Measurements from ENCODE around the gene EME1. TPM values are rescaled to one million over a fixed set of nuclear protein-coding genes. Genes with fewer than 3 reads are reported as not detected.

Gene EME1
- total RNA-seq, 1 experiment from 2014 or later, result 19.0 TPM

DNA sequence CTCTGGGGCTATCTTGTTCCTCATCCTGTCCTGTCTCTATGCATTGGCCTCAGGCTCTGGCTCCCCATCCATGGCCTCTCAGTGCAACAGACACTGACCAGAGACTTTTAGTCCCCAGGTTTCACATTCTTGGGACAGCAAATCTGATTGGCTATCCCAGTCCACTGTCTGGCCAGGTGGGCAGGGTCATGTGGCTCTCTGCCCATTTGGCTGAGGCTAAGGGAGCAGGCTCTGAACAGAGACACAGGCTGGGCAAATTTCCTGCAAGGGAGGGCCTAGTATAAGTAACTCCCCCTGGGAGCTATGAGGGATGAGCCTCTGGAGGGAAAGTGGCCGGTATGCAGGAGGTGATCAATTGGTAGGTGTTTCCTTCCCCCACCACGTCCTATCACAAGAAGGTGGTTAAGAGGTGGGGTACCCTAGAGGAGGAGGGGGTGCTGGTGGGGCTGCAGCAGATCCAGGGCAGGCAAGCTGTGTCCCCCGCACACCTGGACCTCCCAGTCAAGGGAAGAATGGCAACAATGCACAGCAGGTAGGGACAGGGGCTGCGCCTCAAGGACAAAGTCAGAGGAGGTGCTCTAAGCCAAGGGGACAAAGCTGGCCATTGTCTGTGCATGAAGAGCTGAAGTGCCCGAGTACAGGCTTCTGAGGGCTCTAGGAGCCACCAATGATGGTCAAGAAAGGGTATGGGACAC lies 13.9 kb upstream of the EME1 start:
- DNase-seq (ENCODE audit: low read depth), result no peak
- in situ Hi-C loops (cut with HindIII; ENCODE audit: low pct_unique_long_range_greater_than_20kb, low sequenced_read_pairs), result no loop called here

DNA sequence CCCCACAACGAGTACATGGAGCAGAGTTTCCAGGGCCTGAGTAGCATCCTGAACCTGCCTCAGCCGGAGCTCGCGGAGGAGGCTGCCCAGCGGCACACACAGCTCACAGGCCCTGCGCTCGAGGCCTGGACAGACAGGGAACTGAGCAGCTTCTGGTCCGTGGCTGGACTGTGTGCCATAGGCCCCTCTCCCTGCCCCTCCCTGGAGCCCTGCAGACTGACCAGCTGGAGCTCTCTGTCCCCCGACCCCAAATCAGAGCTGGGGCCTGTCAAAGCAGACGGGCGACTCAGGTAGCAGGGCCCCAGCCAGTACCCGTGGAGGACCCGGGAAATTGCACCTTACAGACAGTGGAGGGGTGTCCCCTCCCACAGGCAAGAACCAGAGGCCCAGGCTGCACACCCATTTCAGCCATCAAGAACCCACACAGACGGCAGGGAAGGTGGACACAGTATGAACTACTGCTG lies 13.0 kb upstream of the EME1 start:
- no peak for DNase-seq (ENCODE audit: low read depth)
- in situ Hi-C loops (cut with HindIII; ENCODE audit: low pct_unique_long_range_greater_than_20kb, low sequenced_read_pairs), result no loop called here

DNA sequence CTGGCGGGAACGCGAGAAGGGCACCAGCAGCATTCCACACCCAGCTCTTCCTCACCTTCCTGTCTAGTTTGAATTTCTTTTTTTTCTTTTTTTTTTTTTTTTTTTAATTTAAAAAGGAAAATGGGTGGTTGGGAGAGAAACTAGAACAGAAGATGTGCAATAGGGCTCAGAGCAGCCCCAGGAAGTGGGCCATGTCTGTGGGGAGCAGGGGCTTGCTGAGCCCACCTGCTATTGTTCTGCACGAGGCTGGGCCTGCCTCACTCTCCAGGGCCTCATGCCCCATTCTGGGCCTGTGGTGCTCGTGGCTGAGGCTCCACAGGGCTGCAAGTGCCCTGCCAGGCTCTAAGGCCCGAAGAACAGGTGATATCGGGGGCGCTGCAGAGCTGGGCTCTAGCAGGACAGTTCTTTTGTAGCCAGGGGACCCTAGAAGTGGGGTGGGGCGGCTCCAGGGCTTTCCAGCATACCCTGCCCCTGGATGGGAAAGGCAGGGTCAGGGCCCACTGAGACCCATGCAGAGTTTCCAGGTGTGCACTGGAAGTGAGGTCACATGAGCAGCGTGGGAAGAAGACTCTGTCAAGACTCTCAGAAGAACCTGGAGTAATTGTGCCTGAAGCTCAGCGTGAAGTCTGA lies 12.4 kb upstream of the EME1 start:
- in situ Hi-C loops (cut with HindIII; ENCODE audit: low pct_unique_long_range_greater_than_20kb, low sequenced_read_pairs), result no loop called here
- DNase-seq (ENCODE audit: low read depth), result no peak

DNA sequence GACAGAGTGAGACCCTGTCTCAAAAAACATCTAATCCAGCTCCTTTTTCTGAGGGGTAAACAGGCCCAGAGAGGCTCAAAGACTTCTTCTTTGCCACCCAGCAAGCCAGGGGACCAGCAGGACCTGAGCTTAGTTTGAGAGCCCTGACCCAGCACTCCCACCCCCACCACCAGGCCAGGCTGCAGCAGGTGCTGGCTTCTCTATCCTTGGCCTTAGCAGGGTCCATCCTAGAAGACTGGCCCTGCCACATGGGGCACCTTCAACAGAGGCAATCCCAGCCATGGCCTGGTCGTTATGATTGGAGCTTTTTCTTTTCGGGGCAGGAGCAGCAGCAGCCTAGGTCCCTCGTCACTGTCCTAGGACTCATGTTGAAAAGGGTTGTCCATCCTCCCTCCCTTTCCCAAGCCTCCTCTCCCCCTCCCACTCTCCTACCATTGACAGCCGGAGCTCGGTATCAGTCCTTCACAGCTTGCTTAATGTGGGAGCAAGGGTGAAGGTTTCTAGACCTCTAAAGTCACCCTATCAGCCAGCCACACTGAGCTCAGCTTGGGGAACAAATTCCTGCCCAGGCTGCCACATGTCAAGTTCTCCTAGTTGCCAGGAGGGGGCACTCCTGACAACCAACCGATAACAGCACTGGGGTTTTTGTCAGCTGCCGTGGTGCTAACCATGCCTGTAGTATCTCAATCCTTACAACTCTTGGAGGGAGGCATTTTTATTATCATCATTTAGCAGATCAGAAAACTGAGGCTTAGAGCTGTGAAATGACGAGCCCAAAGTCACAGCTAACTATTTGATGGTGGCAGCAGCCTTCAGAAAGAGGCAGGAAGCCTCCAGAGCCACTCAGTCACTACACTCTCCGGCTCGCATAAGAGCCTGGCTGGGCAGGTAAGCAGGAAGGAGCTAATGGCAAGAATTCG lies 11.2 kb upstream of the EME1 start:
- in situ Hi-C loops (cut with HindIII; ENCODE audit: low pct_unique_long_range_greater_than_20kb, low sequenced_read_pairs), result no loop called here
- DNase-seq (ENCODE audit: low read depth), result peak; percentile 41

DNA sequence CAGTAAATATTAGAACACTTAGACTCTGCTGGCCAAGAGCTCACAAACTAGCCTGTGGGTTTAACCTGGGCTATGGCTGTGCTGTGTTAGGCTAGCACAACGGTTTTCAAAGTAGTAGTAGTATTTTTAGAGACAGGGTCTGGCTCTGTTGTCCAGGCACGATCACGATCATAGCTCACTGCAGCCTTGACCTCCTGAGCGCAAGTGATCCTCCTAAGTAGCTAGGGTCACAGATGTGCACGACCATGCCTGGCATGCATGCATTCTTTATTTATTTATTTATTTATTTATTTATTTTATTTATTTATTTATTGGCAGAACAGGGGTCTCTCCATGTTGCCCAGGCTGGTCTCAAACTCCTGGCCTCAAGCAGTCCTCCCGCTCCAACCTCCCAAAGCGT lies 10.4 kb upstream of the EME1 start:
- in situ Hi-C loops (cut with HindIII; ENCODE audit: low pct_unique_long_range_greater_than_20kb, low sequenced_read_pairs), result no loop called here
- no peak for DNase-seq (ENCODE audit: low read depth)

DNA sequence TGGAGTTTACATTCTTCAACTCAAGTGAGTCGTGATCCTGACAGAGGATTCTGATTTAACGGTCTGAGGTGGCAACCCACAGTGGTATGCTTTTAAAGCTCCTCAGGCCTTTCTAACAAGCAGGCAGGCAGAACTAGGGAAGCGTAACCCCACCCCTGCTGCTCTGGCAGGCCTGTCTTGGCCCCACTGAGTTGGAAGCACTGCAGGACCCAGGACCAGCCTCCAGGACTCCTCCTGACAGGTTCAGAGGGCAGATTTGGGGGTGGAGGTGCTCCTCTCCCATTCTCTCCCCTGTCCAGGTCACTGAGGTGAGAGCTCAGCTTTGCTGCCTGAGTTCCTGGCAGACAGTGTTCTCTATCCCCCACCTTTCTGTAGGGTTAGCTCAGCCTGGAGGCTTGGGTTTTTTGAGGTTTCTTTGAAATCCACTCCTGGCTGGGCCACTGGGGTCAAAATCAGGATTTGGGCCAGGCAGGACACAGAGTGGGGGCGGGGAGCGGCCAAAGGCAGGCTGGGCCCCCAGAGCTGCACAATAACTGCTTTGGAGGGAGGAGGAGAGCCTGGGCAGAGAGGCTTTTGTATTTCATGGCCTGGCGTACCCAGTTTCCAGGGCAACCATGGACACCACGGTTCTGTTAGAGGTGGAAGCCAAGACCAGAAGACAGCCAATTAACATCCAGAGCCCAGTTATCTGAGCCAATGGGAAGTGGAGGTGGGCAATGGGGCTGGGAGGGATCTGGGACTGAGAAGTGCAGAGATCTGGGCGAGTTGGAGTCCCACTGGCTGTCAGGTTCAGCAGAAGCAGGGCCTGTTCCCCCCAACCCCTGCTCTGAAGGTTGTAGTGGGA lies 9.6 kb upstream of the EME1 start:
- DNase-seq (ENCODE audit: low read depth), result peak; percentile 39
- in situ Hi-C loops (cut with HindIII; ENCODE audit: low pct_unique_long_range_greater_than_20kb, low sequenced_read_pairs), result no loop called here

DNA sequence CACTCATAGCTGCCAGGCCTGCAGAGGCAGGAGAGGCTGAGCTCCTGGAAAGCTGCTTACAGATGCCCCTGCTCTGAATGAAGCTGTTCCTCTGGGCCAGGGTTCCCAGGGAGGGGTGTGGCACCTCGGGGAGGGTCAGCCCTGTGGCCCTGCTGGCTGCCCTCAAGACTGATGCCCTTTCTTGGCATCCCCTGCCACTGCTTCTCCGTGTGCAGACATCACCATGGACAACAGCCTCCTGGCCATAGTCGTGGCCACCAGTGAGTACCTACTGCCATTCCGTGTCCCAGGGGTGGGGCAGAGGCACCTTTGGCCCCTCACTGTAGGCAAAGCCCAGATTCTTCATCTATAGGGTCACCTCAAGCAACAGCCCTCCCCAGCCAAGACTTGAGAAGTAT lies 9.0 kb upstream of the EME1 start:
- no peak for DNase-seq (ENCODE audit: low read depth)
- in situ Hi-C loops (cut with HindIII; ENCODE audit: low pct_unique_long_range_greater_than_20kb, low sequenced_read_pairs), result no loop called here

DNA sequence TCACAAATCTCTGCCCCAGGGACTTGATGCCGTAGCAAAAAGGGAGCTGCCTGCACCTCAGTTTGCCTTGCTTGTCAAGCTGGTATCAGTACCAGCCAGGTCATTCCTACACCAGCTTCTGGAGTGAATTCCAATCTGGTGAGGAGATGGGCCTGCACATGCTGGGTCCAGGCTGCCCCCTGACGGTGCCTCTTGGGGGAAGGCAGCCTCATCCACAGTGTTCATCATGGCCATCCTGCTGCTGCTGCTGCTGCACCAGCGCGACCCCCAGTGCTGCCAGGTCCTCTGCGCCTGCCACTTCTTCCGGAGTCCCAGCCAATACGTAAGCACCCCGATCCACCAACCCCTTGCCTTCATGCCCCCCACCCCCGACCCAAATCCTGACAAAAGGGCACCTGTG lies 8.3 kb upstream of the EME1 start:
- in situ Hi-C loops (cut with HindIII; ENCODE audit: low pct_unique_long_range_greater_than_20kb, low sequenced_read_pairs), result no loop called here
- no peak for DNase-seq (ENCODE audit: low read depth)

DNA sequence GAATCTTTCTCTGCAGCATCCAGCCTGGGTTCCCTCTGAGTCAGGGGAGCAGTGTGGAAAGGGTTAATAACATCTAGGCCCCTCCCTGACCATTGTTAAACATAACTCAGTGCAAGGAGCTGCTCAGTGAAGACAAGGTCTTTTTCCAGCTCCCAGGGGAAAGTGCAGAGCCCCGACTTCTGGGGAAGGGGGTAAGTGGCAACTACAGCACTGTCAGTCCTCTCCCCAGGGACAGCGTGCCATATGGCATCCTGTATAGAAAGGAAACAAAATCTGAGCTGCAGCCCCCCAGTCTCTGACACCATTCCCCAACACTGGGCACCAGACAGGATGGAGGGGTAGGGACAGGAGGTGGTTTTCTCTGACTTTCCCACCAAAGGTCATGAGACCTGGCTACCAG lies 7.9 kb upstream of the EME1 start:
- DNase-seq (ENCODE audit: low read depth), result no peak
- in situ Hi-C loops (cut with HindIII; ENCODE audit: low pct_unique_long_range_greater_than_20kb, low sequenced_read_pairs), result no loop called here

DNA sequence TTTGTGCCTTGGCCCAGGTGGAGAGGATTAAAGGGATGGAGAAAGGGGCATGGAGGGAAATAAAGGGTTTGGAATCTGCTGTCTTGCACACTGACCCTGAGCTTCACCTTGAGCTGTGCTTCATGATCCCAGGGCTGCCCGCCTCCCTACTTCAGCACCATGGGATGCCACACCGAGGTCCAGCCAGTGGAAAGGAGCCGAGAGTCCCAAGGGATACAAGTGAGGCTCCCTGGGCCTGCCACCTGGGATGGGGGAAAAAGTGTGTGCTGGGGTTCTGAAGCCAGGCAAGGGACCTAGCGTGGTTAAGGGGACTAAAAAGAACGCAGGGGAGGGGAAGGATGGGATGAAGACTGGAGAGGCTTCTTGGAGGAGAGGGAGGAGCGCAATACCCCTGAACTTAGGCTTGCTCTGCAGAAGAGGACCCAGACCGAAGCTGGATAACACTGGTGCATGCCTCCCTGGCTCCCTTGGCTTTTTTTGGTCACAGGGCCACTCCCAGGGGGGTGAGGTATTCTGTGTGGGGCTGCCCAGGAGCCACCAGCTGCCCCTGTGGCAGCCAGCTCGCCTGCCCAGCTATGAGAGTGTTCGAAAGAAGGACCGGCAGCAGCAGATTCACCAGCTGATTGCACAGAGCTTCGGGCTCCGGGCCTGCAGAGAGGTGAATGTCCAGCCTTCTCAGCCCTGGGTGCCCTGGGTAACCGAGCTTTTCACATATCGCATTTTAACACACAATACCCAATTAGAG lies 7.2 kb upstream of the EME1 start:
- in situ Hi-C loops (cut with HindIII; ENCODE audit: low pct_unique_long_range_greater_than_20kb, low sequenced_read_pairs), result no loop called here
- no peak for DNase-seq (ENCODE audit: low read depth)

DNA sequence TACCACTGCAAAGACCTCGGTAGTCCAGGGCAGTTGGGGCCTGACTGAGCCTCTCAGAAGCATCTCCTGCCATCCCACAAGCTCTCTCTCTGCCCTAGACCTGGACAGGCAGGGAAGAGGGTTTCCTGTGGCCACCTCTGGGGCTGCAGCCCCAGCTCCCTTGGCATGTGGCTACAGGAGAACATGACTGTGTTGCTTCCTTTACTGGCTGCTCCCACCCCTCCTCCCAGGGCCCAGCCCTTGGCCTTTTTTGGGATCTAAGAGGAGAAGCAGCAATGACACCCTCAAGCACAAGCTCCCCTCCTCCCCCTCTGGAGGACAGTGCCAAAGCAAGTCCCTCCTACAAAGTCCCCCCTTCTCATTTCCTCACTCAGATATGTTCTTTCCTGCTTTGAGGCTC lies 5.6 kb upstream of the EME1 start:
- in situ Hi-C loops (cut with HindIII; ENCODE audit: low pct_unique_long_range_greater_than_20kb, low sequenced_read_pairs), result no loop called here
- DNase-seq (ENCODE audit: low read depth), result no peak

DNA sequence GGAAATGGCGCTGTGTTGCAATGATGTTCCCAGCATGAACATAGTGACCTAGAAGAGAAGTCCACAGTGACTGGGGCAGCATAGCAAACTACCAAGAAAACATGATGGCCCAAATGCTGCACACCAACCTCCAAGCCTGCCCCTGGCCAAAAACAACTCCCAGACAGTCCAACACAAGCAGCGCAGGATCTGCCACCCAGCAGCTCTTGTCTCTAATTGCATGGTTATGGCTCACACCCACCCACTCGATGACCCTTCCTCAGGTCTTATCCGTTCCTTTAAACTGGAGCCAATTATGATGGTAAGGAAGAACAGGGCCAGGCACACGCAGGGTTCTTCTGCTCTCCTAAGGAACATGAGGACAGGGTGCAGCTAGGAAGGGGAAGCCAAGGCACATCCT lies 3.0 kb upstream of the EME1 start:
- no peak for DNase-seq (ENCODE audit: low read depth)
- in situ Hi-C loops (cut with HindIII; ENCODE audit: low pct_unique_long_range_greater_than_20kb, low sequenced_read_pairs), result no loop called here

DNA sequence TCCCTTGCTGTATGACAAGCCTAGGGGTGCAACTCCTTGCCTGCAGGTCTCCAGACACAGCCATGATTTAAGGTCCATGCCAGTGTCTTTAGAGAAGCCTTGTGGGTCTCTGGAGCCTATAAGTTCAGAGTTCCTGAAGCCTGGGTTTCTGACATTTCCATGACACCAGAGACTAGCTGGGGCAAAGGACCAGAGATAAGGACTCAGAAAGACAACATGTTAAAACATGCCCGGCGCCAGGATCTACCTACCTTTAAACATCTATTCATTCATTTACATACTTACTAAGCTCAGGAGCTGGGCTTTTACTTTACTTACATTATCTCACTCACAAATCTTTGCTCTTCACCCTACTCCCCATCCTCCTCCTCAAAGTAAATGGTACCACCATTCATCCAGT lies 1.5 kb upstream of the EME1 start:
- in situ Hi-C loops (cut with HindIII; ENCODE audit: low pct_unique_long_range_greater_than_20kb, low sequenced_read_pairs), result no loop called here
- DNase-seq (ENCODE audit: low read depth), result no peak

DNA sequence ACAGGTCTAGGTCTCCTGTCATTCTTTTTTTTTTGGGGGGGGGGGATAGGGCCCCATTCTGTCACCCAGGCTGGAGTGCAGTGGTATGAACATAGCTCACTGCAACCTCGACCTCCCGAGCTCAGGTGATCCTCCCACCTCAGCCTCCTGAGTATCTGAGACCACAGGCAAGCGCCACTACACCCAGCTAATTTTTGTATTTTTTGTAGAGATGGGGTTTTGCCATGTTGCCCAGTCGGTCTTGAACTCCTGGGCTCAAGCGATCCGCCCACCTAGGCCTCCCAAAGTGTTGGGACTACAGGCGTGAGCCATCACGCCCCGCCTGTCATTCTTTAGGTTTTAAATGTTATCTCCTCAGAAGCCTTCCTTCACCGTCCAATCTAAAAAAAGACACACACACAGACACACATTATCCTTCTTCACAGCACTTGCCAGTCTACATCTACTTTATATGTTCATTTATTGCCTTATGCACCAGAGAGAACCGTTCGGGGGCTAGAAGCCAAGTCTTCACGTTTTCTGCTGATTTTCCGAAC lies 739 bp upstream of the EME1 start:
- in situ Hi-C loops (cut with HindIII; ENCODE audit: low pct_unique_long_range_greater_than_20kb, low sequenced_read_pairs), result no loop called here

DNA sequence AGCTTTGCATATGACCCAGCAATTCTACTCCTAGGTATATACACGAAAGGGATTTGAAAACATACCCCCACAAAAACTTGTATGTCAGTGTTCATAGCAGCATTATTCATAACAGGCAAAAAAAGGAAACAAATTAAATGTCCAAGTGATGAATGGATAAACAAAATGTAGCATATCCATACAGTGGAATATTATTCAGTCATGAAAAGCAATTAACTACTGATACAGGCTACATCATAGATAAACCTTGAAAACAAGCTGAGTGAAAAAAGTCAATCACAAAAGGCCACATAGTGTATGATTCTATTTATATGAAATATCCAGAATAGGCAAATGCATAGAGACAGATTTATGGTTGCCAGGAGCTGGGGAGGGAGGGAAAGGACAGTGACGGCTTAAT lies 676 bp downstream of the EME1 start:
- in situ Hi-C loops (cut with HindIII; ENCODE audit: low pct_unique_long_range_greater_than_20kb, low sequenced_read_pairs), result no loop called here
- no peak for DNase-seq (ENCODE audit: low read depth)

More for the DNA sequence above, 739 bp upstream of the EME1 start:
- no peak for DNase-seq (ENCODE audit: low read depth)

DNA sequence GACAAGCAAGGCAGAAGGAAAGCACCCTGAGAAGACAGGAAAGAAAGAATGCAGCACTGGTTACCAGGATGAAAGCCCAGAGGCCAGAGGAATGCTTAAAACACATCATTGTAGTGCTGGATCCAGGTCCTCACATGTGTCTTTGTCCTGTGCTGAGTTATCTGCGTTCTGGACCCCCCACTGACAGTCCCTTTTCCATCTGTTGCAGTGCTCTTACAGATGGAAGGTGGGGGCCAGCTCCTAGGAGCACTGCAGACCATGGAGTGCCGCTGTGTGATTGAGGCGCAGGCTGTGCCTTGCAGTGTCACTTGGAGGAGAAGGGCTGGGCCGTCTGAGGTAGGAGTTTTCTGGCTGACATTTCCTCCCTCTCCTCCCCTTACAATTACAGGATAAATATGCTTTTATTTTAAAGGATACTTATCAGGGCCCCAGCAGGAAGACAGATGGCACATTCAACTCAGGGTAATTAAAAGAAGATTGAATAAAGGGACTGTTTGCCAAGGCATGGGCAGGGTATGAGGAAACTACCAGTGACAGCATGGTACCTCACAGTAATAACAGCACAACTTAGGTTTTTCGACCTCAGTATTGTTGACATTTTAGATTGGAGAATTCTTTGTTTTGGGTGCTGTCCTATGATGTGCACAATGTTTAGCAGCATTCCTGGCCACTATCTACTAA lies 3.0 kb downstream of the EME1 start:
- in situ Hi-C loops (cut with HindIII; ENCODE audit: low pct_unique_long_range_greater_than_20kb, low sequenced_read_pairs), result no loop called here
- DNase-seq (ENCODE audit: low read depth), result no peak
